ENCODE data around the gene SHB. TPM values are rescaled to one million over a fixed set of nuclear protein-coding genes. Genes with fewer than 3 reads are reported as not detected.

Gene SHB
- polyA plus RNA-seq, 2 of the 4 experiments (the other 2 are of a cell fraction) = 15.4 to 22.0 TPM

- Histone ChIP-seq H3K4me2 (peak overlapping the region; percentile 71), H3K4me1 (peaks cover 90% of the 10 kb centered on the region), H3K4me3 (no peak overlapping the region), H3K9me3 (no peaks in the 10 kb centered on the region), H3K27ac (peak overlapping the region; percentile 84 to 97)
- DNase-seq (ENCODE audit: low read depth in 1 of 2, low spot score in 1 of 2) = no peak
- TF ChIP-seq EP300 (IDR thresholded peaks at IDR 0.05) = no peak
- TF ChIP-seq SREBF2 (IDR thresholded peaks at IDR 0.05) = no peak
- no peak for TF ChIP-seq NFE2L2 (conservative IDR thresholded peaks at IDR 0.05; ENCODE audit: low read length)
- no peak for TF ChIP-seq FOSL2 (IDR thresholded peaks at IDR 0.05)
- no peak for TF ChIP-seq FOSL2 (CRISPR knock-in tag; IDR thresholded peaks at IDR 0.05)
- TF ChIP-seq RNF2 (IDR thresholded peaks at IDR 0.05; ENCODE audit: borderline replicate concordance, low read depth) = no peak
- TF ChIP-seq, protein P1, sequence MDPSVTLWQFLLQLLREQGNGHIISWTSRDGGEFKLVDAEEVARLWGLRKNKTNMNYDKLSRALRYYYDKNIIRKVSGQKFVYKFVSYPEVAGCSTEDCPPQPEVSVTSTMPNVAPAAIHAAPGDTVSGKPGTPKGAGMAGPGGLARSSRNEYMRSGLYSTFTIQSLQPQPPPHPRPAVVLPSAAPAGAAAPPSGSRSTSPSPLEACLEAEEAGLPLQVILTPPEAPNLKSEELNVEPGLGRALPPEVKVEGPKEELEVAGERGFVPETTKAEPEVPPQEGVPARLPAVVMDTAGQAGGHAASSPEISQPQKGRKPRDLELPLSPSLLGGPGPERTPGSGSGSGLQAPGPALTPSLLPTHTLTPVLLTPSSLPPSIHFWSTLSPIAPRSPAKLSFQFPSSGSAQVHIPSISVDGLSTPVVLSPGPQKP (IDR thresholded peaks at IDR 0.05; ENCODE audit: low read depth, low read length) = no peak
- TF ChIP-seq, protein P2, sequence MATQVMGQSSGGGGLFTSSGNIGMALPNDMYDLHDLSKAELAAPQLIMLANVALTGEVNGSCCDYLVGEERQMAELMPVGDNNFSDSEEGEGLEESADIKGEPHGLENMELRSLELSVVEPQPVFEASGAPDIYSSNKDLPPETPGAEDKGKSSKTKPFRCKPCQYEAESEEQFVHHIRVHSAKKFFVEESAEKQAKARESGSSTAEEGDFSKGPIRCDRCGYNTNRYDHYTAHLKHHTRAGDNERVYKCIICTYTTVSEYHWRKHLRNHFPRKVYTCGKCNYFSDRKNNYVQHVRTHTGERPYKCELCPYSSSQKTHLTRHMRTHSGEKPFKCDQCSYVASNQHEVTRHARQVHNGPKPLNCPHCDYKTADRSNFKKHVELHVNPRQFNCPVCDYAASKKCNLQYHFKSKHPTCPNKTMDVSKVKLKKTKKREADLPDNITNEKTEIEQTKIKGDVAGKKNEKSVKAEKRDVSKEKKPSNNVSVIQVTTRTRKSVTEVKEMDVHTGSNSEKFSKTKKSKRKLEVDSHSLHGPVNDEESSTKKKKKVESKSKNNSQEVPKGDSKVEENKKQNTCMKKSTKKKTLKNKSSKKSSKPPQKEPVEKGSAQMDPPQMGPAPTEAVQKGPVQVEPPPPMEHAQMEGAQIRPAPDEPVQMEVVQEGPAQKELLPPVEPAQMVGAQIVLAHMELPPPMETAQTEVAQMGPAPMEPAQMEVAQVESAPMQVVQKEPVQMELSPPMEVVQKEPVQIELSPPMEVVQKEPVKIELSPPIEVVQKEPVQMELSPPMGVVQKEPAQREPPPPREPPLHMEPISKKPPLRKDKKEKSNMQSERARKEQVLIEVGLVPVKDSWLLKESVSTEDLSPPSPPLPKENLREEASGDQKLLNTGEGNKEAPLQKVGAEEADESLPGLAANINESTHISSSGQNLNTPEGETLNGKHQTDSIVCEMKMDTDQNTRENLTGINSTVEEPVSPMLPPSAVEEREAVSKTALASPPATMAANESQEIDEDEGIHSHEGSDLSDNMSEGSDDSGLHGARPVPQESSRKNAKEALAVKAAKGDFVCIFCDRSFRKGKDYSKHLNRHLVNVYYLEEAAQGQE (IDR thresholded peaks at IDR 0.05) = no peak
- TF ChIP-seq, protein P3, sequence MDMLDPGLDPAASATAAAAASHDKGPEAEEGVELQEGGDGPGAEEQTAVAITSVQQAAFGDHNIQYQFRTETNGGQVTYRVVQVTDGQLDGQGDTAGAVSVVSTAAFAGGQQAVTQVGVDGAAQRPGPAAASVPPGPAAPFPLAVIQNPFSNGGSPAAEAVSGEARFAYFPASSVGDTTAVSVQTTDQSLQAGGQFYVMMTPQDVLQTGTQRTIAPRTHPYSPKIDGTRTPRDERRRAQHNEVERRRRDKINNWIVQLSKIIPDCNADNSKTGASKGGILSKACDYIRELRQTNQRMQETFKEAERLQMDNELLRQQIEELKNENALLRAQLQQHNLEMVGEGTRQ (IDR thresholded peaks at IDR 0.05) = no peak
- TF ChIP-seq ZC3H11A (IDR thresholded peaks at IDR 0.05) = no peak
- TF ChIP-seq MAZ (IDR thresholded peaks at IDR 0.05; ENCODE audit: borderline replicate concordance, low read depth, low read length) = no peak
- TF ChIP-seq BHLHE40 (IDR thresholded peaks at IDR 0.05; ENCODE audit: low read depth, low read length) = no peak
- no peak for TF ChIP-seq HOXA7 (CRISPR knock-in tag; IDR thresholded peaks at IDR 0.05)
- no peak for TF ChIP-seq ZNF302 (CRISPR knock-in tag; IDR thresholded peaks at IDR 0.05)
- no peak for TF ChIP-seq TP53 (CRISPR knock-in tag; IDR thresholded peaks at IDR 0.05)
- TF ChIP-seq, protein P4, sequence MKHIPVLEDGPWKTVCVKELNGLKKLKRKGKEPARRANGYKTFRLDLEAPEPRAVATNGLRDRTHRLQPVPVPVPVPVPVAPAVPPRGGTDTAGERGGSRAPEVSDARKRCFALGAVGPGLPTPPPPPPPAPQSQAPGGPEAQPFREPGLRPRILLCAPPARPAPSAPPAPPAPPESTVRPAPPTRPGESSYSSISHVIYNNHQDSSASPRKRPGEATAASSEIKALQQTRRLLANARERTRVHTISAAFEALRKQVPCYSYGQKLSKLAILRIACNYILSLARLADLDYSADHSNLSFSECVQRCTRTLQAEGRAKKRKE (CRISPR knock-in tag; IDR thresholded peaks at IDR 0.05; ENCODE audit: low read depth) = no peak
- no peak for TF ChIP-seq EHF (CRISPR knock-in tag; IDR thresholded peaks at IDR 0.05)
- WGBS (ENCODE audit: missing lambda C conversion rate) = 66% methylated on average over 15 of the region's 15 CpGs
- ChIA-PET POLR2A (no interaction called here), CTCF (interaction anchor here (1.0 to 3.1 kb wide), 4 partner anchors 29 to 226 kb away, joined by 3 to 17 read pairs (median 6); partner anchors contain the start of gene SHB)
- FAIRE-seq = no peak
- peak in 1 of 2 experiments; percentile 3; a peak in 1 of 6 replicates for ATAC-seq
Observed at GRCh38 chr9:38038307-38039089, 30.5 kb downstream of the SHB start.

- Histone ChIP-seq H3K4me3 (no peak overlapping the region), H3K4me2 (peak overlapping the region; percentile 71), H3K4me1 (peaks cover 95% of the 10 kb centered on the region), H3K9me3 (no peaks in the 10 kb centered on the region), H3K27ac (peak overlapping the region; percentile 84 to 97)
- ChIA-PET POLR2A (no interaction called here), CTCF (interaction anchor here (1.0 to 9.1 kb wide), 4 partner anchors 19 to 226 kb away, joined by 3 to 73 read pairs (median 12); partner anchors contain the start of gene SHB)
- WGBS (ENCODE audit: missing lambda C conversion rate) = 85% methylated on average over 5 of the region's 5 CpGs
- TF ChIP-seq, protein P1 (IDR thresholded peaks at IDR 0.05; ENCODE audit: low read depth, low read length) = no peak
- TF ChIP-seq RFX5 (IDR thresholded peaks at IDR 0.05) = no peak
- DNase-seq (ENCODE audit: low read depth in 1 of 2, low spot score in 1 of 2) (no peak), FAIRE-seq (no peak), ATAC-seq (no peak)
Observed at GRCh38 chr9:38037981-38038306, 31.1 kb downstream of the SHB start.

Measured in A549 (cell line).